ENCODE results near the gene VPS13D.
"Not testable (repeated sequence)": the region's sequence is repeated elsewhere in the genome, so short reads cannot be mapped to it uniquely, and the experiment has no call there.

GRCh38 chr1:12522780-12523179, 292.9 kb downstream of the VPS13D start:
- TF ChIP-seq NFIC (IDR thresholded peaks at IDR 0.05; ENCODE audit: low read depth, low read length); CREB1 (IDR thresholded peaks at IDR 0.05; ENCODE audit: low read depth); POLR2AphosphoS5 (IDR thresholded peaks at IDR 0.05; ENCODE audit: low read length); FOXM1 (IDR thresholded peaks at IDR 0.05; ENCODE audit: low read depth, low read length); MYC (IDR thresholded peaks at IDR 0.05; ENCODE audit: insufficient read depth, insufficient read length, insufficient replicate concordance, low read length, severe bottlenecking); ZNF384 (IDR thresholded peaks at IDR 0.05; ENCODE audit: borderline replicate concordance, low read depth, low read length); POLR2A (IDR thresholded peaks at IDR 0.05; ENCODE audit: low read depth, low read length); TAF1 (IDR thresholded peaks at IDR 0.05; ENCODE audit: borderline replicate concordance, low read depth, low read length): not testable (repeated sequence)
